MCF 10A (cell line): Measurements from ENCODE around the gene VARS1. TPM values are rescaled to one million over a fixed set of nuclear protein-coding genes. Genes with fewer than 3 reads are reported as not detected.
A peak's percentile ranks its signal among the peaks of the same experiment; 100 is the strongest.

Experiments used
- BruUV-seq: library from RNA; stranded (reverse); fragments of 400-500 nt; replicated peaks from 2 replicates; lab custom pipeline; 2021; lab: Mats Ljungman, UMichigan
- CTCF ChIA-PET: fragments of 300-600 bp; sonication (Branson Sonifier 250); formaldehyde crosslinking; extraction: SDS; loops from one replicate; lab custom pipeline; 2021; ENCODE audit warnings: antibody characterized with exemption, inconsistent platforms; lab: Yijun Ruan, JAX
- POLR2A ChIA-PET: fragments of 300-600, 350-650 bp; sonication (Branson Sonifier 250); formaldehyde crosslinking; extraction: SDS; loops from one replicate; lab custom pipeline; 2020; ENCODE audit warnings: antibody characterized with exemption, inconsistent platforms; lab: Yijun Ruan, JAX
- DNase-seq: peaks from one replicate; pipeline ENCODE4 v3.0.0-alpha.2; 2018; ENCODE audit not compliant: unreplicated experiment
- H3K27ac Mint-ChIP-seq: one replicate; pipeline ENCODE4 v1.8.0; 2022; ENCODE audit warnings: mild to moderate bottlenecking, low read depth, mixed read lengths; ENCODE audit not compliant: unreplicated experiment
- H3K27me3 Mint-ChIP-seq: one replicate; pipeline ENCODE4 v1.8.0; 2022; ENCODE audit warnings: mixed read lengths; ENCODE audit not compliant: insufficient read depth, unreplicated experiment
- H3K36me3 Mint-ChIP-seq: one replicate; pipeline ENCODE4 v1.8.0; 2022; ENCODE audit warnings: mild to moderate bottlenecking, moderate library complexity, mixed read lengths; ENCODE audit not compliant: insufficient read depth, unreplicated experiment
- H3K4me1 Mint-ChIP-seq: one replicate; pipeline ENCODE4 v1.8.0; 2022; ENCODE audit warnings: mixed read lengths; ENCODE audit not compliant: insufficient read depth, unreplicated experiment
- H3K4me3 Mint-ChIP-seq: one replicate; pipeline ENCODE4 v1.8.0; 2022; ENCODE audit warnings: mild to moderate bottlenecking, moderate library complexity, mixed read lengths; ENCODE audit not compliant: unreplicated experiment
- H3K9me3 Mint-ChIP-seq: one replicate; pipeline ENCODE4 v1.8.0; 2022; ENCODE audit warnings: mixed read lengths; ENCODE audit not compliant: unreplicated experiment
- CTCF ChIP-seq: fragments of 200-600 bp; IDR thresholded peaks from one replicate; pipeline ENCODE4 v1.8.0; 2022; ENCODE audit warnings: antibody characterized with exemption, mild to moderate bottlenecking; ENCODE audit not compliant: unreplicated experiment
- intact Hi-C: fragments of 100-400 bp; cut with micrococcal nuclease; formaldehyde crosslinking; loops from 2 replicates; pipeline ENCODE4 v1.14.1; 2022
- total RNA-seq: library from RNA; stranded (reverse); gene quantifications from 2 replicates; pipeline ENCODE4 v1.2.3, GENCODE V29; 2022

Gene VARS1
- total RNA-seq, 1 experiment from 2014 or later: 200 TPM

- Mint-ChIP-seq H3K4me1 (no peaks in the 10 kb centered on the region), H3K27ac (no peak overlapping the region), H3K4me3 (no peak overlapping the region), H3K36me3 (no peaks in the 10 kb centered on the region), H3K27me3 (no peaks in the 10 kb centered on the region), H3K9me3 (no peaks in the 10 kb centered on the region)
- CTCF ChIA-PET: interaction anchor here (0.7 to 1.2 kb wide), 3 partner anchors 27 to 987 kb away, joined by 3 to 4 read pairs (median 3); no protein-coding TSS in a partner anchor
- intact Hi-C loops: no loop called here
- POLR2A ChIA-PET: interaction anchor here (1.1 kb wide), 1 partner anchor 11 kb away, joined by 3 read pairs; no protein-coding TSS in a partner anchor
- BruUV-seq: no TSS peak
- TF ChIP-seq CTCF: no peak
- peak; percentile 26 for DNase-seq
Measured at GRCh38 chr6:31763619-31763940, 32.0 kb downstream of the VARS1 start.

GRCh38 chr6:31762878-31763618 is 32.5 kb downstream of the VARS1 start:
- Mint-ChIP-seq H3K27ac (no peak overlapping the region), H3K27me3 (no peaks in the 10 kb centered on the region), H3K36me3 (no peaks in the 10 kb centered on the region), H3K9me3 (no peaks in the 10 kb centered on the region), H3K4me3 (no peak overlapping the region), H3K4me1 (no peaks in the 10 kb centered on the region)
- no peak for DNase-seq
- intact Hi-C loops: no loop called here
- ChIA-PET CTCF (interaction anchor here (0.7 to 1.2 kb wide), 3 partner anchors 28 to 988 kb away, joined by 3 to 4 read pairs (median 3); no protein-coding TSS in a partner anchor), POLR2A (interaction anchor here (1.1 kb wide), 1 partner anchor 10 kb away, joined by 3 read pairs; no protein-coding TSS in a partner anchor)
- no TSS peak for BruUV-seq
- no peak for TF ChIP-seq CTCF

- DNase-seq: no peak
- ChIA-PET CTCF (no interaction called here), POLR2A (no interaction called here)
- no peaks in the 10 kb centered on the region for H3K36me3 Mint-ChIP-seq
- no peaks in the 10 kb centered on the region for H3K27me3 Mint-ChIP-seq
- no peaks in the 10 kb centered on the region for H3K4me1 Mint-ChIP-seq
- intact Hi-C loops: no loop called here
- TF ChIP-seq CTCF: no peak
- no TSS peak for BruUV-seq
- H3K9me3 Mint-ChIP-seq: no peaks in the 10 kb centered on the region
- H3K4me3 Mint-ChIP-seq: no peak within 1 kb of the TSS
- H3K27ac Mint-ChIP-seq: no peak within 1 kb of the TSS
Measured at GRCh38 chr6:31762356-31762755, 33.2 kb downstream of the VARS1 start, which contains the start of gene SAPCD1. Gene SAPCD1, plus strand, starts transcription at chr6:31762656. Its CDS starts 399 bp downstream, at chr6:31763055.

- no peak overlapping the region for H3K27ac Mint-ChIP-seq
- intact Hi-C loops: no loop called here
- no peak overlapping the region for H3K4me3 Mint-ChIP-seq
- CTCF ChIA-PET: no interaction called here
- no peaks in the 10 kb centered on the region for H3K9me3 Mint-ChIP-seq
- no peak for TF ChIP-seq CTCF
- no peaks in the 10 kb centered on the region for H3K4me1 Mint-ChIP-seq
- POLR2A ChIA-PET: no interaction called here
- no peak for DNase-seq
- H3K36me3 Mint-ChIP-seq: peaks cover 4% of the 10 kb centered on the region
- BruUV-seq: no TSS peak
- no peaks in the 10 kb centered on the region for H3K27me3 Mint-ChIP-seq
Measured at GRCh38 chr6:31761343-31761742, 34.2 kb downstream of the VARS1 start.
